Osteoblast (primary cell): ENCODE data around the gene OR10C1. TPM values are rescaled to one million over a fixed set of nuclear protein-coding genes. Genes with fewer than 3 reads are reported as not detected.

ENCODE experiments used
- DNase-seq: peaks from one replicate; pipeline ENCODE4 v3.0.0; 2011; ENCODE audit warnings: low spot score, mixed read lengths; ENCODE audit not compliant: insufficient read length; ENCODE audit errors: missing footprints
- H2AFZ ChIP-seq: 2 replicates; pipeline ENCODE4 v1.6.0; 2011; ENCODE audit warnings: mild to moderate bottlenecking, low read length
- H3K27ac ChIP-seq: 2 replicates; pipeline ENCODE4 v1.5.1; 2011; ENCODE audit warnings: mild to moderate bottlenecking, low read depth, low read length, moderate library complexity
- H3K27me3 ChIP-seq: 2 replicates; pipeline ENCODE4 v1.6.0; 2012; ENCODE audit warnings: mild to moderate bottlenecking, control low read depth, inconsistent platforms, low read length, moderate library complexity; ENCODE audit not compliant: insufficient read depth
- H3K36me3 ChIP-seq: 2 replicates; pipeline ENCODE4 v1.5.1; 2011; ENCODE audit warnings: mild to moderate bottlenecking, low read length, control low read depth, moderate library complexity; ENCODE audit not compliant: insufficient read depth
- H3K4me1 ChIP-seq: 2 replicates; pipeline ENCODE4 v1.5.1; 2011; ENCODE audit warnings: mild to moderate bottlenecking, low read length, control low read depth, moderate library complexity; ENCODE audit not compliant: insufficient read depth
- H3K4me2 ChIP-seq: 2 replicates; pipeline ENCODE4 v1.6.0; 2011; ENCODE audit warnings: mild to moderate bottlenecking, low read length; ENCODE audit not compliant: insufficient read depth
- H3K4me3 ChIP-seq: fragments of 200-600 bp; sonication (generic); 3 replicates; pipeline ENCODE4 v1.5.1; 2012; ENCODE audit warnings: mild to moderate bottlenecking, low read length, inconsistent platforms; ENCODE audit not compliant: insufficient read depth
- H3K79me2 ChIP-seq: 2 replicates; pipeline ENCODE4 v1.6.0; 2012; ENCODE audit warnings: mild to moderate bottlenecking, low read length, control low read depth, inconsistent platforms; ENCODE audit not compliant: insufficient read depth
- H3K9me3 ChIP-seq: 2 replicates; pipeline ENCODE4 v1.5.1; 2011; ENCODE audit warnings: low read depth, low read length, control low read depth
- H4K20me1 ChIP-seq: 2 replicates; pipeline ENCODE4 v1.6.0; 2012; ENCODE audit warnings: mild to moderate bottlenecking, low read length, control low read depth; ENCODE audit not compliant: insufficient read depth
- total RNA-seq: library from RNA; depleted of rRNA; stranded (reverse); fragments of >200 nt; gene quantifications from 2 replicates; pipeline ENCODE4 v1.2.3, GENCODE V29; 2012
- TF ChIP-seq, protein P1 (sequence below): IDR thresholded peaks from 2 replicates; pipeline ENCODE4 v1.5.1; 2011; ENCODE audit warnings: mild to moderate bottlenecking, low read depth, low read length, moderate library complexity; ENCODE audit errors: extremely low read depth

OR10C1 gene
- total RNA-seq, 1 donor = not detected

DNA sequence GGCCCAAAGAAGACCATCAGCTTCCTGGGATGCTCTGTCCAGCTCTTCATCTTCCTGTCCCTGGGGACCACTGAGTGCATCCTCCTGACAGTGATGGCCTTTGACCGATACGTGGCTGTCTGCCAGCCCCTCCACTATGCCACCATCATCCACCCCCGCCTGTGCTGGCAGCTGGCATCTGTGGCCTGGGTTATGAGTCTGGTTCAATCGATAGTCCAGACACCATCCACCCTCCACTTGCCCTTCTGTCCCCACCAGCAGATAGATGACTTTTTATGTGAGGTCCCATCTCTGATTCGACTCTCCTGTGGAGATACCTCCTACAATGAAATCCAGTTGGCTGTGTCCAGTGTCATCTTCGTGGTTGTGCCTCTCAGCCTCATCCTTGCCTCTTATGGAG, 22.9 kb downstream of the OR10C1 start:
- Histone ChIP-seq H2AFZ (no peak overlapping the region), H3K79me2 (no peaks in the 10 kb centered on the region), H3K9me3 (no peaks in the 10 kb centered on the region), H3K27me3 (no peaks in the 10 kb centered on the region), H3K4me1 (no peaks in the 10 kb centered on the region), H3K4me2 (no peak overlapping the region), H3K4me3 (no peak overlapping the region), H3K27ac (no peak overlapping the region), H4K20me1 (no peaks in the 10 kb centered on the region), H3K36me3 (no peaks in the 10 kb centered on the region)
- DNase-seq = no peak
- TF ChIP-seq, protein P1, sequence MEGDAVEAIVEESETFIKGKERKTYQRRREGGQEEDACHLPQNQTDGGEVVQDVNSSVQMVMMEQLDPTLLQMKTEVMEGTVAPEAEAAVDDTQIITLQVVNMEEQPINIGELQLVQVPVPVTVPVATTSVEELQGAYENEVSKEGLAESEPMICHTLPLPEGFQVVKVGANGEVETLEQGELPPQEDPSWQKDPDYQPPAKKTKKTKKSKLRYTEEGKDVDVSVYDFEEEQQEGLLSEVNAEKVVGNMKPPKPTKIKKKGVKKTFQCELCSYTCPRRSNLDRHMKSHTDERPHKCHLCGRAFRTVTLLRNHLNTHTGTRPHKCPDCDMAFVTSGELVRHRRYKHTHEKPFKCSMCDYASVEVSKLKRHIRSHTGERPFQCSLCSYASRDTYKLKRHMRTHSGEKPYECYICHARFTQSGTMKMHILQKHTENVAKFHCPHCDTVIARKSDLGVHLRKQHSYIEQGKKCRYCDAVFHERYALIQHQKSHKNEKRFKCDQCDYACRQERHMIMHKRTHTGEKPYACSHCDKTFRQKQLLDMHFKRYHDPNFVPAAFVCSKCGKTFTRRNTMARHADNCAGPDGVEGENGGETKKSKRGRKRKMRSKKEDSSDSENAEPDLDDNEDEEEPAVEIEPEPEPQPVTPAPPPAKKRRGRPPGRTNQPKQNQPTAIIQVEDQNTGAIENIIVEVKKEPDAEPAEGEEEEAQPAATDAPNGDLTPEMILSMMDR = no peak

GRCh38 chr6:29465279-29465678, 26.2 kb downstream of the OR10C1 start:
- no peaks in the 10 kb centered on the region for H3K79me2 ChIP-seq
- no peaks in the 10 kb centered on the region for H3K27me3 ChIP-seq
- H4K20me1 ChIP-seq = no peaks in the 10 kb centered on the region
- H2AFZ ChIP-seq = no peak overlapping the region
- H3K4me1 ChIP-seq = no peaks in the 10 kb centered on the region
- no peaks in the 10 kb centered on the region for H3K36me3 ChIP-seq
- H3K9me3 ChIP-seq = no peaks in the 10 kb centered on the region
- no peak overlapping the region for H3K4me2 ChIP-seq
- DNase-seq = no peak
- no peak overlapping the region for H3K27ac ChIP-seq
- TF ChIP-seq, protein P1 = no peak
- H3K4me3 ChIP-seq = no peak overlapping the region

- no peaks in the 10 kb centered on the region for H3K79me2 ChIP-seq
- H4K20me1 ChIP-seq = no peaks in the 10 kb centered on the region
- no peak overlapping the region for H3K4me3 ChIP-seq
- no peaks in the 10 kb centered on the region for H3K9me3 ChIP-seq
- DNase-seq = no peak
- no peaks in the 10 kb centered on the region for H3K36me3 ChIP-seq
- no peaks in the 10 kb centered on the region for H3K27me3 ChIP-seq
- TF ChIP-seq, protein P1 = no peak
- H3K27ac ChIP-seq = no peak overlapping the region
- H3K4me2 ChIP-seq = no peak overlapping the region
- H3K4me1 ChIP-seq = no peaks in the 10 kb centered on the region
- H2AFZ ChIP-seq = no peak overlapping the region
Observed at GRCh38 chr6:29465801-29466200, 26.7 kb downstream of the OR10C1 start.

- TF ChIP-seq, protein P1 = no peak
- no peak overlapping the region for H2AFZ ChIP-seq
- no peak overlapping the region for H3K27ac ChIP-seq
Observed at GRCh38 chr6:29466241-29466640, 27.1 kb downstream of the OR10C1 start.

More at GRCh38 chr6:29466241-29466640, 27.1 kb downstream of the OR10C1 start:
- Histone ChIP-seq H3K9me3 (no peaks in the 10 kb centered on the region), H3K27me3 (no peaks in the 10 kb centered on the region), H3K4me2 (no peak overlapping the region), H3K4me3 (no peak overlapping the region), H3K4me1 (no peaks in the 10 kb centered on the region), H3K36me3 (no peaks in the 10 kb centered on the region), H3K79me2 (no peaks in the 10 kb centered on the region), H4K20me1 (no peaks in the 10 kb centered on the region)
- no peak for DNase-seq
